Caco-2 (cell line): ENCODE results near the gene AMER2. TPM values are rescaled to one million over a fixed set of nuclear protein-coding genes. Genes with fewer than 3 reads are reported as not detected.

Experiments used
- BruUV-seq: library from RNA; stranded (reverse); fragments of 400-500 nt; replicated peaks from 2 replicates; lab custom pipeline; 2021; lab: Mats Ljungman, UMichigan
- CTCF ChIA-PET: fragments of 300-600 bp; sonication (Branson Sonifier 250); formaldehyde crosslinking; loops from one replicate; lab custom pipeline; 2022; ENCODE audit warnings: antibody characterized with exemption; lab: Charles Lee
- POLR2A ChIA-PET: fragments of 300-600 bp; sonication (Branson Sonifier 250); formaldehyde crosslinking; loops from one replicate; lab custom pipeline; 2022; ENCODE audit warnings: antibody characterized with exemption; lab: Charles Lee
- DNase-seq, 2 experiments: peaks; one replicate each; pipeline versions ENCODE4 v3.0.0 to v3.0.0-alpha.2; 2020 to 2022
- H3K27me3 ChIP-seq: replicated peaks from 2 replicates; pipeline ENCODE4 v1.6.0; 2011; ENCODE audit warnings: low read length; ENCODE audit not compliant: control insufficient read depth, insufficient read depth
- H3K36me3 ChIP-seq: 2 replicates; pipeline ENCODE4 v1.5.1; 2011; ENCODE audit warnings: low read length; ENCODE audit not compliant: control insufficient read depth, insufficient read depth
- H3K4me1 ChIP-seq: fragments of 250-450 bp; sonication (Bioruptor Pico); 2 replicates; pipeline ENCODE4 v1.5.1; 2020; ENCODE audit warnings: mild to moderate bottlenecking
- H3K4me3 ChIP-seq: 2 replicates; pipeline ENCODE4 v1.5.1; 2011; ENCODE audit warnings: low read depth, mild to moderate bottlenecking, control low read depth, low read length
- H3K9me3 ChIP-seq: fragments of 250-450 bp; sonication (Bioruptor Pico); 2 replicates; pipeline ENCODE4 v1.5.1; 2020; ENCODE audit warnings: mild to moderate bottlenecking, moderate library complexity
- H3K27ac Mint-ChIP-seq: one replicate; pipeline ENCODE4 v1.8.0; 2022; ENCODE audit warnings: mixed read lengths; ENCODE audit not compliant: unreplicated experiment
- H3K27me3 Mint-ChIP-seq: one replicate; pipeline ENCODE4 v1.8.0; 2022; ENCODE audit warnings: mixed read lengths; ENCODE audit not compliant: insufficient read depth, unreplicated experiment
- H3K36me3 Mint-ChIP-seq: one replicate; pipeline ENCODE4 v1.8.0; 2022; ENCODE audit warnings: mild to moderate bottlenecking, mixed read lengths; ENCODE audit not compliant: insufficient read depth, unreplicated experiment
- H3K4me1 Mint-ChIP-seq: one replicate; pipeline ENCODE4 v1.8.0; 2022; ENCODE audit warnings: low read depth, mixed read lengths; ENCODE audit not compliant: unreplicated experiment
- H3K4me3 Mint-ChIP-seq: one replicate; pipeline ENCODE4 v1.8.0; 2022; ENCODE audit warnings: mild to moderate bottlenecking, moderate library complexity, mixed read lengths; ENCODE audit not compliant: unreplicated experiment
- H3K9me3 Mint-ChIP-seq: one replicate; pipeline ENCODE4 v1.8.0; 2022; ENCODE audit warnings: mixed read lengths; ENCODE audit not compliant: unreplicated experiment
- CTCF ChIP-seq, 2 experiments: fragments of 200-600 bp in 1 of 2; IDR thresholded peaks; 1 replicate in 1 of 2; 2 replicates in 1 of 2; pipeline versions ENCODE4 v1.5.1 to v1.8.0; 2011 to 2022; ENCODE audit warnings: antibody characterized with exemption in 1 of 2, control low read depth in 1 of 2, inconsistent platforms in 1 of 2, low read depth in 1 of 2, low read length in 1 of 2, mild to moderate bottlenecking in 1 of 2, moderate library complexity in 1 of 2; ENCODE audit not compliant: insufficient read depth in 1 of 2, severe bottlenecking in 1 of 2, unreplicated experiment in 1 of 2
- intact Hi-C: fragments of 100-400 bp; cut with micrococcal nuclease; formaldehyde crosslinking; loops from one replicate; pipeline ENCODE4 v1.10.0; 2022; ENCODE audit not compliant: unreplicated experiment
- total RNA-seq: library from RNA; stranded (reverse); gene quantifications from 2 replicates; pipeline ENCODE4 v1.2.3, GENCODE V29; 2022

The AMER2 gene
- total RNA-seq, 1 experiment from 2014 or later = not detected

GRCh38 chr13:25190256-25190655 is 18.2 kb upstream of the AMER2 start:
- Mint-ChIP-seq H3K4me1 (no peaks in the 10 kb centered on the region), H3K36me3 (no peaks in the 10 kb centered on the region), H3K27ac (no peak overlapping the region), H3K27me3 (peaks cover 18% of the 10 kb centered on the region), H3K4me3 (no peak overlapping the region), H3K9me3 (no peaks in the 10 kb centered on the region)
- Histone ChIP-seq H3K4me3 (no peak overlapping the region), H3K9me3 (no peaks in the 10 kb centered on the region), H3K4me1 (no peaks in the 10 kb centered on the region), H3K36me3 (no peaks in the 10 kb centered on the region), H3K27me3 (no peaks in the 10 kb centered on the region; the same call in 1 of the 2 replicates)
- no peak for DNase-seq
- no TSS peak for BruUV-seq
- TF ChIP-seq CTCF (IDR thresholded peaks at IDR 0.05; ENCODE audit: insufficient read depth in 1 of 2, low read depth in 1 of 2, low read length in 1 of 2, severe bottlenecking in 1 of 2, unreplicated experiment in 1 of 2) = no peak
- POLR2A ChIA-PET = no interaction called here
- intact Hi-C loops = no loop called here
- CTCF ChIA-PET = no interaction called here

GRCh38 chr13:25187596-25187995 is 15.5 kb upstream of the AMER2 start:
- Histone ChIP-seq H3K9me3 (no peaks in the 10 kb centered on the region), H3K4me3 (no peak overlapping the region), H3K36me3 (no peaks in the 10 kb centered on the region), H3K4me1 (no peaks in the 10 kb centered on the region), H3K27me3 (no peaks in the 10 kb centered on the region; the same call in 1 of the 2 replicates)
- no TSS peak for BruUV-seq
- no peak for TF ChIP-seq CTCF (IDR thresholded peaks at IDR 0.05; ENCODE audit: insufficient read depth in 1 of 2, low read depth in 1 of 2, low read length in 1 of 2, severe bottlenecking in 1 of 2, unreplicated experiment in 1 of 2)
- H3K9me3 Mint-ChIP-seq = no peaks in the 10 kb centered on the region
- no peak for DNase-seq
- H3K4me1 Mint-ChIP-seq = no peaks in the 10 kb centered on the region
- intact Hi-C loops = no loop called here
- CTCF ChIA-PET = no interaction called here
- H3K36me3 Mint-ChIP-seq = no peaks in the 10 kb centered on the region
- H3K4me3 Mint-ChIP-seq = no peak overlapping the region
- POLR2A ChIA-PET = no interaction called here
- H3K27me3 Mint-ChIP-seq = peaks cover 18% of the 10 kb centered on the region
- no peak overlapping the region for H3K27ac Mint-ChIP-seq

DNA sequence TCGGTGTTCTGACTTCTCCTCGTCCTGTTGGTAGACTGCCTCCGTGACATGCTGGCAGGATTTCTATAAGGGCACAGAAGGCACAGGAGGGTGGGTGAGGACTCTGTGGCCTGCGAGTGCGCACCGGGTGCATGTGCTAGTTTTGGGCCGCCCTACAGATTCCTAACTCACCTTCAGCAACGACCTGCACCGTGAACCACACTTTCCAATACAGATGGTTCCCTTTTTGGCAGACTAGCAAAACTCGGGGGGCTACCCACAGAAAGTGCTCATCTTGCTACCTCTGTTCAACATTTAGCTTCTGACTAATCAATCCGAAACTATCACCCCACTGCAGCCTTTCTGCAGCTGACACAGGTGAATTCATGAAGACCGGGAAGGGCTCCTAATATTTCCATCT is 14.1 kb upstream of the AMER2 start:
- no peak for DNase-seq
- H3K27ac Mint-ChIP-seq = no peak overlapping the region
- no peak for TF ChIP-seq CTCF (IDR thresholded peaks at IDR 0.05; ENCODE audit: insufficient read depth in 1 of 2, low read depth in 1 of 2, low read length in 1 of 2, severe bottlenecking in 1 of 2, unreplicated experiment in 1 of 2)
- H3K36me3 ChIP-seq = no peaks in the 10 kb centered on the region
- no peaks in the 10 kb centered on the region for H3K4me1 ChIP-seq
- ChIA-PET POLR2A (no interaction called here), CTCF (no interaction called here)
- intact Hi-C loops = no loop called here
- H3K4me1 Mint-ChIP-seq = no peaks in the 10 kb centered on the region
- no peaks in the 10 kb centered on the region for H3K9me3 Mint-ChIP-seq
- H3K4me3 Mint-ChIP-seq = no peak overlapping the region
- no peaks in the 10 kb centered on the region for H3K9me3 ChIP-seq
- H3K4me3 ChIP-seq = no peak overlapping the region
- H3K27me3 ChIP-seq = no peaks in the 10 kb centered on the region
- no TSS peak for BruUV-seq
- peaks cover 18% of the 10 kb centered on the region for H3K27me3 Mint-ChIP-seq
- H3K36me3 Mint-ChIP-seq = no peaks in the 10 kb centered on the region
